Fibroblast of skin of left quadriceps (primary cell): Measurements from ENCODE around the gene S100A12.

Source experiments
- DNase-seq, 2 experiments: peaks; one replicate each; pipeline ENCODE4 v3.0.0-alpha.2; 2013; ENCODE audit warnings: low read depth in 2 of 2

Gene S100A12

GRCh38 chr1:153368495-153368894 is 6.9 kb downstream of the S100A12 start:
- no peak for DNase-seq

GRCh38 chr1:153367090-153367489 is 8.3 kb downstream of the S100A12 start:
- no peak for DNase-seq

GRCh38 chr1:153366261-153366660 is 9.2 kb downstream of the S100A12 start:
- DNase-seq: no peak

- no peak for DNase-seq
These were observed 9.7 kb downstream of the S100A12 start for GRCh38 chr1:153365696-153366095.

- DNase-seq: no peak
These were observed 10.4 kb downstream of the S100A12 start for GRCh38 chr1:153364766-153365666.

GRCh38 chr1:153364156-153364555 is 11.3 kb downstream of the S100A12 start:
- no peak for DNase-seq

GRCh38 chr1:153363641-153364040 is 11.8 kb downstream of the S100A12 start:
- DNase-seq: no peak

- DNase-seq: no peak
These were observed 13.1 kb downstream of the S100A12 start for GRCh38 chr1:153362187-153362775.

GRCh38 chr1:153361480-153362109 is 13.8 kb downstream of the S100A12 start:
- DNase-seq: no peak

GRCh38 chr1:153360592-153361479 is 14.6 kb downstream of the S100A12 start:
- no peak for DNase-seq

GRCh38 chr1:153360190-153360589 is 15.2 kb downstream of the S100A12 start:
- no peak for DNase-seq

- no peak for DNase-seq
These were observed 16.2 kb downstream of the S100A12 start for GRCh38 chr1:153359241-153359640.

- DNase-seq: no peak
These were observed 16.8 kb downstream of the S100A12 start for GRCh38 chr1:153358691-153358975.

- DNase-seq: no peak
These were observed 17.3 kb downstream of the S100A12 start, which contains the start of gene S100A9 for GRCh38 chr1:153357853-153358690. S100A9 (plus strand) TSS chr1:153357854; CDS start chr1:153358284, 430 bp downstream.

GRCh38 chr1:153357076-153357852 is 18.2 kb downstream of the S100A12 start:
- DNase-seq: no peak

GRCh38 chr1:153356392-153357075 is 18.9 kb downstream of the S100A12 start:
- no peak for DNase-seq

GRCh38 chr1:153355445-153356071 is 19.9 kb downstream of the S100A12 start:
- DNase-seq: peak in 1 of 2 experiments; percentile 2

GRCh38 chr1:153354515-153355193 is 20.8 kb downstream of the S100A12 start:
- no peak for DNase-seq
